ENCODE measurements around the gene GALK2.

GALK2 gene

DNA sequence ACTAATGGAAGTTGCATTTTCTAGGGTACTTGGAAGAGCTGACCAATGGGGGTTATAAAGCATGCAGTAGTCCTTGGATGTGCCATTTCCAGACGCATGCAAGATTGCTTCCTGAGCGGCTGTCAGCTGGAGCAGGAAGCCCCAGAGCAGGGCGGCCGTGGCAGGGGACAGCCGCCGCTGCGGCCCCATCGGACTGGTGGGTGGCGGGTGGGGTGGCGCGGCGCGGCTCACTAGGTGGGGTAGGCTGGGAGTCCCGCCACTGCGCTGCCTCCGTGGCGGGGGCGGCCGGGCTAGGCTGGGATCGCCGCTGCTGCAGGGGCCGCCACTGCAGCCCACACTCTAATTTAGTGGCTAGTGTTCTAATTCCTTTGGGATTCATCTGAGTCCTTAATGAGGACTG, 196.4 kb downstream of the GALK2 start:
- DNase-seq = no peak

DNA sequence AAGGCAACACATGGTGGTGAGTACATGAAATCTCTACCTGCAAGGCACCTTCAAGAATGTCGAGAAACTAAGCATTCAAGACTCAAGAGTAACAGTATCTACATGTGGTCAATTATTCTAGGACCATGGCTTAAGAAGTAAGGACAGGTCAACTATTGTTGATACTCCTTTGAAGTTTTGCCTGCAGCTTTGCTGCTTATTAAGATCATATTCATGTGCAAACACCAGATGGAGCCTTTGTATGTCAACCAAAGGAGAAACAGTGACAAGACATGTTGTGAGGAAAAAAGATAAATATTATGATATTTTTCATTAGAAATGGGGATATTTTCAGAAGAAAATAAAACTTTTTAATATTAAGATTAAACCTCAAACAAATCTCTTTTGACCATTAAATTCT, 200.7 kb downstream of the GALK2 start:
- peak; percentile 41 for DNase-seq

DNA sequence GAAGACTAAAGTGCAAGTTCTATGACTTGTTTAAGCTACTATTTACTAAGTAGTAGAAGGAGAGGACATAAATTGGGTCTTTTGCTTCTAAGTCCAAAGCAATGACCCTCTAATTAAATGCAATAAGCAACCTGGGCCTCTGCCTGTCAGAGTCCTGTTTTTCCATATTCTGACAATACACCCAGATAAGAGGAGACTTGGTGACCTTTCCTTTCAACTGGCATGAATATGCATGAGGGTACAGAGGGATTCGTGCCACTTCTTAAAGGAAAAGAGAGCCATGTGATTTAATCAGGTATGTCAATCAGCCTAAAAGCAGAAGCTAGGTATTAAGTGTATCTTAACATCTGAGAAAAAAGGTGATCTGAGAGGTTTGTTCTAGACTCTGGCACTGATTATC, 202.3 kb downstream of the GALK2 start:
- DNase-seq = no peak

DNA sequence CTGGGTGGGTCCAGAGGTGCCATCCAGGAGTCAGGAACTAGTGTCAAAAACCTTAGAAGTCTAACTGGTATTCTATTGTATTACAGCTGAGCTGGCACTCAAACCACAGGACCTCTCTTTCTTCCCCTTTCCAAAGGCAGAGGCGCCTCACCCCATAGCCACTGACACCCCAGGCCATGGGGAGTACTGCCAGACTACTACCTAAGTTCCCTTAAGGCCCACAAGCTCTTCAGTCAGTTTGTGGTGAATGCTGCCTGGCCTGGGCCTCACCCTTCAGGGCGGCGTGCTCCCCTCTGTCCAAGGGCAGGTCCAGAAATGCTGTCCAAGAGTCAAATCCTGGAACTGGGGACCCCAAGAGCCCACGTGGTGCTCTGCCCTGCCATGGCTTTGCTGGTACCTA, 209.9 kb downstream of the GALK2 start:
- no peak for DNase-seq

DNA sequence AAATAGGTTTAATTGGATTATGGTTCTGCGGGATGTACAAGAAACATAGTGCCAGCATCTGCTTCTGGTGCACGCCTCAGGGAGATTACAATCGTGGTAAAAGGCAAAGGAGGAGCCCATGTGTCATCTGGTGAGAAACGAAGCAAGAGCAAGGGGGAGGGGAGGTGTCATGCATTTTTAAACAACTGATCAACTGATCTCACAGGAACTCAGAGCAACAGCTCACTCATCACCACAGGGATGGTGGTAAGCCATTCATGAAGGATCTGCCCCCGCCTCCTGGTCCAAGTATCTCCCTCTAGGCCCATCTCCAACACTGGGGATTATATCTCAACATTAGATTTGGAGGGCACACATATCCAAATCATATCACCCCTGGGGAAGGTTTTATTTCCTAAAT, 210.9 kb downstream of the GALK2 start:
- DNase-seq = no peak

Data from hematopoietic multipotent progenitor cell treated with erythropoietin and hydrocortisone succinate and interleukin-3 and kit ligand, for 8 days (in vitro differentiated cells).